Activated T-cell treated with anti-CD3 and anti-CD28 coated beads, Interleukin-2, amount 50 U/mL, for 24 hours (primary cell): Measurements from ENCODE around the gene ABCA4.

Experiments
- DNase-seq: peaks from one replicate; pipeline ENCODE4 v3.0.0-alpha.2; 2020
- H3K27ac Mint-ChIP-seq: 2 replicates; pipeline ENCODE4 v1.8.0; 2020; ENCODE audit warnings: mild to moderate bottlenecking, mixed read lengths
- H3K27me3 Mint-ChIP-seq: 2 replicates; pipeline ENCODE4 v1.8.0; 2020; ENCODE audit warnings: mixed read lengths
- H3K36me3 Mint-ChIP-seq: 2 replicates; pipeline ENCODE4 v1.8.0; 2020; ENCODE audit warnings: low read depth, mixed read lengths
- H3K4me1 Mint-ChIP-seq: 2 replicates; pipeline ENCODE4 v1.8.0; 2020; ENCODE audit warnings: low read depth, mixed read lengths
- H3K4me3 Mint-ChIP-seq: 2 replicates; pipeline ENCODE4 v1.8.0; 2020; ENCODE audit warnings: mild to moderate bottlenecking, moderate library complexity, mixed read lengths
- H3K9me3 Mint-ChIP-seq: 2 replicates; pipeline ENCODE4 v1.8.0; 2020; ENCODE audit warnings: mixed read lengths

Gene ABCA4

GRCh38 chr1:94029130-94029993 is 91.6 kb downstream of the ABCA4 start:
- Mint-ChIP-seq H3K4me1 (no peaks in the 10 kb centered on the region), H3K9me3 (no peaks in the 10 kb centered on the region), H3K36me3 (no peaks in the 10 kb centered on the region), H3K4me3 (no peak overlapping the region), H3K27me3 (peaks cover 5% of the 10 kb centered on the region), H3K27ac (no peak overlapping the region)
- no peak for DNase-seq

- no peak for DNase-seq
- Mint-ChIP-seq H3K27me3 (peaks cover 5% of the 10 kb centered on the region), H3K4me3 (no peak overlapping the region), H3K27ac (no peak overlapping the region), H3K4me1 (no peaks in the 10 kb centered on the region), H3K9me3 (no peaks in the 10 kb centered on the region), H3K36me3 (no peaks in the 10 kb centered on the region)
Observed at GRCh38 chr1:94027721-94028515, 93.0 kb downstream of the ABCA4 start.

- no peaks in the 10 kb centered on the region for H3K4me1 Mint-ChIP-seq
- H3K27ac Mint-ChIP-seq: no peak overlapping the region
- no peak for DNase-seq
- H3K36me3 Mint-ChIP-seq: no peaks in the 10 kb centered on the region
- no peak overlapping the region for H3K4me3 Mint-ChIP-seq
- H3K9me3 Mint-ChIP-seq: no peaks in the 10 kb centered on the region
- peaks cover 5% of the 10 kb centered on the region for H3K27me3 Mint-ChIP-seq
Observed at GRCh38 chr1:94026619-94027380, 94.1 kb downstream of the ABCA4 start.

GRCh38 chr1:94025383-94026340 is 95.3 kb downstream of the ABCA4 start:
- H3K27ac Mint-ChIP-seq: no peak overlapping the region

GRCh38 chr1:94024104-94024792 is 96.7 kb downstream of the ABCA4 start:
- Mint-ChIP-seq H3K27ac (no peak overlapping the region), H3K36me3 (no peaks in the 10 kb centered on the region), H3K4me1 (no peaks in the 10 kb centered on the region), H3K4me3 (no peak overlapping the region), H3K27me3 (peaks cover 5% of the 10 kb centered on the region), H3K9me3 (no peaks in the 10 kb centered on the region)
- DNase-seq: no peak

More at GRCh38 chr1:94025383-94026340, 95.3 kb downstream of the ABCA4 start:
- Mint-ChIP-seq H3K9me3 (no peaks in the 10 kb centered on the region), H3K4me3 (no peak overlapping the region), H3K36me3 (no peaks in the 10 kb centered on the region), H3K4me1 (no peaks in the 10 kb centered on the region), H3K27me3 (peaks cover 5% of the 10 kb centered on the region)
- no peak for DNase-seq

- H3K4me3 Mint-ChIP-seq: no peak overlapping the region
Observed at GRCh38 chr1:94022471-94023189, 98.3 kb downstream of the ABCA4 start.

GRCh38 chr1:94020764-94021579 is 100.0 kb downstream of the ABCA4 start:
- no peak overlapping the region for H3K4me3 Mint-ChIP-seq

More at GRCh38 chr1:94022471-94023189, 98.3 kb downstream of the ABCA4 start:
- DNase-seq: no peak
- H3K4me1 Mint-ChIP-seq: peaks cover 3% of the 10 kb centered on the region
- peaks cover 5% of the 10 kb centered on the region for H3K27me3 Mint-ChIP-seq
- H3K27ac Mint-ChIP-seq: no peak overlapping the region
- no peaks in the 10 kb centered on the region for H3K9me3 Mint-ChIP-seq
- H3K36me3 Mint-ChIP-seq: no peaks in the 10 kb centered on the region

GRCh38 chr1:94019327-94019726 is 101.6 kb downstream of the ABCA4 start:
- Mint-ChIP-seq H3K36me3 (no peaks in the 10 kb centered on the region), H3K9me3 (no peaks in the 10 kb centered on the region), H3K27me3 (no peaks in the 10 kb centered on the region), H3K4me1 (peaks cover 11% of the 10 kb centered on the region), H3K4me3 (no peak overlapping the region), H3K27ac (no peak overlapping the region)
- no peak for DNase-seq

More at GRCh38 chr1:94020764-94021579, 100.0 kb downstream of the ABCA4 start:
- DNase-seq: no peak
- no peak overlapping the region for H3K27ac Mint-ChIP-seq
- peaks cover 5% of the 10 kb centered on the region for H3K27me3 Mint-ChIP-seq
- H3K9me3 Mint-ChIP-seq: no peaks in the 10 kb centered on the region
- no peaks in the 10 kb centered on the region for H3K36me3 Mint-ChIP-seq
- peaks cover 11% of the 10 kb centered on the region for H3K4me1 Mint-ChIP-seq

GRCh38 chr1:94017155-94017829 is 103.7 kb downstream of the ABCA4 start:
- no peak overlapping the region for H3K4me3 Mint-ChIP-seq
- H3K27ac Mint-ChIP-seq: no peak overlapping the region

GRCh38 chr1:94015489-94015817 is 105.5 kb downstream of the ABCA4 start:
- H3K4me1 Mint-ChIP-seq: peaks cover 11% of the 10 kb centered on the region
- no peaks in the 10 kb centered on the region for H3K27me3 Mint-ChIP-seq
- no peaks in the 10 kb centered on the region for H3K9me3 Mint-ChIP-seq
- no peak for DNase-seq
- no peak overlapping the region for H3K4me3 Mint-ChIP-seq
- no peak overlapping the region for H3K27ac Mint-ChIP-seq
- H3K36me3 Mint-ChIP-seq: no peaks in the 10 kb centered on the region

More at GRCh38 chr1:94017155-94017829, 103.7 kb downstream of the ABCA4 start:
- no peaks in the 10 kb centered on the region for H3K27me3 Mint-ChIP-seq
- H3K9me3 Mint-ChIP-seq: no peaks in the 10 kb centered on the region
- no peak for DNase-seq
- peaks cover 11% of the 10 kb centered on the region for H3K4me1 Mint-ChIP-seq
- no peaks in the 10 kb centered on the region for H3K36me3 Mint-ChIP-seq

- DNase-seq: no peak
- H3K36me3 Mint-ChIP-seq: no peaks in the 10 kb centered on the region
- H3K27ac Mint-ChIP-seq: no peak overlapping the region
Observed at GRCh38 chr1:94014635-94015488, 106.1 kb downstream of the ABCA4 start.

More at GRCh38 chr1:94014635-94015488, 106.1 kb downstream of the ABCA4 start:
- no peaks in the 10 kb centered on the region for H3K27me3 Mint-ChIP-seq
- peaks cover 11% of the 10 kb centered on the region for H3K4me1 Mint-ChIP-seq
- H3K9me3 Mint-ChIP-seq: no peaks in the 10 kb centered on the region
- H3K4me3 Mint-ChIP-seq: no peak overlapping the region
